GM23338 (cell line): ENCODE measurements around the gene TNIP3. TPM values are rescaled to one million over a fixed set of nuclear protein-coding genes. Genes with fewer than 3 reads are reported as not detected.

Experiments
- ATAC-seq: fragments of 200-7000 bp; cut with Tn5 transposase; 3 replicates; pipeline ENCODE4 v1.9.1; 2020
- DNase-seq: peaks from one replicate; pipeline ENCODE4 v3.0.0-alpha.2; 2015; ENCODE audit warnings: low spot score
- H2AFZ ChIP-seq: fragments of 200-600 bp; sonication (generic); 2 replicates; pipeline ENCODE4 v1.8.0; 2016; ENCODE audit warnings: antibody characterized with exemption, mild to moderate bottlenecking, moderate library complexity
- H3F3A ChIP-seq: fragments of 200-600 bp; sonication (generic); replicated peaks from 2 replicates; pipeline ENCODE4 v1.8.0; 2017; ENCODE audit warnings: antibody characterized with exemption, mixed run types, low read depth
- H3K27ac ChIP-seq: fragments of 200-600 bp; sonication (generic); 2 replicates; pipeline ENCODE4 v1.6.1; 2016; ENCODE audit warnings: low read depth
- H3K27me3 ChIP-seq: fragments of 200-600 bp; sonication (generic); 2 replicates; pipeline ENCODE4 v1.8.0; 2016; ENCODE audit warnings: mild to moderate bottlenecking, mixed run types, moderate library complexity; ENCODE audit not compliant: insufficient read depth
- H3K36me3 ChIP-seq: fragments of 200-600 bp; sonication (generic); 2 replicates; pipeline ENCODE4 v1.8.0; 2016; ENCODE audit warnings: mild to moderate bottlenecking; ENCODE audit not compliant: insufficient read depth
- H3K4me1 ChIP-seq: fragments of 200-600 bp; sonication (generic); 2 replicates; pipeline ENCODE4 v1.8.0; 2016; ENCODE audit warnings: mild to moderate bottlenecking, moderate library complexity; ENCODE audit not compliant: insufficient read depth
- H3K4me2 ChIP-seq: fragments of 200-600 bp; sonication (generic); 2 replicates; pipeline ENCODE4 v1.7.1; 2017; ENCODE audit warnings: mixed run types
- H3K4me3 ChIP-seq: fragments of 200-600 bp; sonication (generic); 2 replicates; pipeline ENCODE4 v1.6.1; 2016; ENCODE audit warnings: mixed run types
- H3K79me2 ChIP-seq: fragments of 200-600 bp; sonication (generic); replicated peaks from 2 replicates; pipeline ENCODE4 v1.8.0; 2017; ENCODE audit warnings: mild to moderate bottlenecking; ENCODE audit not compliant: insufficient read depth
- H3K9me2 ChIP-seq: fragments of 200-600 bp; sonication (generic); 2 replicates; pipeline ENCODE4 v1.8.0; 2017; ENCODE audit not compliant: insufficient read depth
- H4K20me1 ChIP-seq: fragments of 200-600 bp; sonication (generic); replicated peaks from 2 replicates; pipeline ENCODE4 v1.8.0; 2017; ENCODE audit warnings: mild to moderate bottlenecking; ENCODE audit not compliant: insufficient read depth
- H3K27ac Mint-ChIP-seq: 2 replicates; pipeline ENCODE4 v1.8.0; 2020; ENCODE audit warnings: inconsistent platforms, mild to moderate bottlenecking, moderate library complexity, mixed read lengths
- H3K27me3 Mint-ChIP-seq: 3 replicates; pipeline ENCODE4 v1.8.0; 2022; ENCODE audit warnings: low read depth, mild to moderate bottlenecking, moderate library complexity, mixed read lengths, inconsistent platforms; ENCODE audit not compliant: insufficient read depth, poor library complexity
- H3K36me3 Mint-ChIP-seq: 3 replicates; pipeline ENCODE4 v1.8.0; 2021; ENCODE audit warnings: low read depth, mild to moderate bottlenecking, inconsistent platforms, moderate library complexity, mixed read lengths
- H3K4me1 Mint-ChIP-seq: 3 replicates; pipeline ENCODE4 v1.8.0; 2020; ENCODE audit warnings: mild to moderate bottlenecking, inconsistent platforms, mixed read lengths
- H3K4me3 Mint-ChIP-seq: 3 replicates; pipeline ENCODE4 v1.8.0; 2021; ENCODE audit warnings: moderate library complexity, mild to moderate bottlenecking, inconsistent platforms, mixed read lengths
- H3K9me3 Mint-ChIP-seq: 3 replicates; pipeline ENCODE4 v1.8.0; 2020; ENCODE audit warnings: moderate library complexity, mild to moderate bottlenecking, inconsistent platforms, mixed read lengths
- CREB1 ChIP-seq: fragments of 250-450 bp; sonication (Bioruptor Pico); IDR thresholded peaks from 2 replicates; pipeline ENCODE4 v1.5.0; 2020; ENCODE audit warnings: low read depth, mild to moderate bottlenecking, moderate library complexity
- CTCF ChIP-seq, 2 experiments: fragments of 200-600 bp in 1 of 2; sonication (generic) in 1 of 2; conservative IDR thresholded peaks; 2 replicates each; pipeline versions ENCODE4 v1.5.1 to v1.6.1; 2016 to 2017; ENCODE audit warnings: antibody characterized with exemption in 2 of 2, low read depth in 2 of 2, mild to moderate bottlenecking in 2 of 2, moderate library complexity in 1 of 2
- ETS1 ChIP-seq: IDR thresholded peaks from 2 replicates; pipeline ENCODE4 v1.6.1; 2016; ENCODE audit warnings: antibody characterized with exemption
- EZH2 ChIP-seq: fragments of 200-600 bp; sonication (generic); IDR thresholded peaks from one replicate; pipeline ENCODE4 v1.8.0; 2017; ENCODE audit warnings: antibody characterized with exemption, mild to moderate bottlenecking, low read depth; ENCODE audit not compliant: unreplicated experiment
- EZH2phosphoT487 ChIP-seq: fragments of 200-600 bp; sonication (generic); IDR thresholded peaks from one replicate; pipeline ENCODE4 v1.8.1; 2018; ENCODE audit warnings: antibody characterized with exemption; ENCODE audit not compliant: unreplicated experiment
- JUNB ChIP-seq: IDR thresholded peaks from one replicate; pipeline ENCODE4 v1.6.1; 2016; ENCODE audit warnings: antibody characterized with exemption; ENCODE audit not compliant: unreplicated experiment
- NANOG ChIP-seq: IDR thresholded peaks from 2 replicates; pipeline ENCODE4 v1.6.1; 2016; ENCODE audit warnings: antibody characterized with exemption, borderline replicate concordance
- POLR2AphosphoS5 ChIP-seq: IDR thresholded peaks from 2 replicates; pipeline ENCODE4 v1.6.1; 2016; ENCODE audit warnings: antibody characterized with exemption, low read depth
- REST ChIP-seq: IDR thresholded peaks from one replicate; pipeline ENCODE4 v1.6.1; 2018; ENCODE audit warnings: antibody characterized with exemption; ENCODE audit not compliant: unreplicated experiment
- ZNF114 ChIP-seq: fragments of 250-450 bp; sonication (Bioruptor Pico); IDR thresholded peaks from 2 replicates; pipeline ENCODE4 v1.5.0; 2020; ENCODE audit warnings: mild to moderate bottlenecking, moderate library complexity
- ZNF331 ChIP-seq: fragments of 250-450 bp; sonication (Bioruptor Pico); IDR thresholded peaks from 2 replicates; pipeline ENCODE4 v1.5.0; 2020; ENCODE audit warnings: low read depth, mild to moderate bottlenecking, moderate library complexity
- ZNF462 ChIP-seq: fragments of 250-450 bp; sonication (Bioruptor Pico); IDR thresholded peaks from 2 replicates; pipeline ENCODE4 v1.5.0; 2020; ENCODE audit warnings: mild to moderate bottlenecking, moderate library complexity
- polyA plus RNA-seq: library from polyadenylated mRNA; unstranded; fragments of >200 nt; fragmentation: Nextera tagmentation; extraction: Ambion mirVana; gene quantifications from 2 replicates; pipeline ENCODE4 v1.2.1, GENCODE V29; 2016
- total RNA-seq: library from RNA; depleted of rRNA; stranded (reverse); fragments of >200 nt; shearing (Covaris generic); gene quantifications from 2 replicates; pipeline ENCODE4 v1.2.3, GENCODE V29; 2014

The TNIP3 gene
- total and polyA plus RNA-seq, 2 experiments from 2014 or later = not detected

GRCh38 chr4:121125498-121125885 is 38.6 kb downstream of the TNIP3 start (continued):
- TF ChIP-seq ETS1 = no peak
- TF ChIP-seq REST = no peak
- TF ChIP-seq EZH2phosphoT487 = no peak

- no peak for DNase-seq
- TF ChIP-seq ZNF114 = no peak
- TF ChIP-seq NANOG = no peak
- no peak for TF ChIP-seq ETS1
- TF ChIP-seq CTCF (conservative IDR thresholded peaks at IDR 0.05; ENCODE audit: low read depth in 2 of 2) = no peak
- no peak for TF ChIP-seq CREB1
- no peak for TF ChIP-seq EZH2
- TF ChIP-seq ZNF462 (CRISPR knock-in tag) = no peak
- no peak for TF ChIP-seq JUNB
- no peak for TF ChIP-seq POLR2AphosphoS5
- no peak for TF ChIP-seq ZNF331 (CRISPR knock-in tag)
Measured at GRCh38 chr4:121122661-121123060, 41.5 kb downstream of the TNIP3 start.

More at GRCh38 chr4:121122661-121123060, 41.5 kb downstream of the TNIP3 start:
- Histone ChIP-seq H3F3A (no peaks in the 10 kb centered on the region), H3K27ac (no peak overlapping the region), H3K27me3 (no peaks in the 10 kb centered on the region), H3K4me1 (no peaks in the 10 kb centered on the region), H3K4me3 (no peak overlapping the region), H3K36me3 (no peaks in the 10 kb centered on the region), H3K4me2 (no peak overlapping the region), H2AFZ (no peak overlapping the region), H4K20me1 (no peaks in the 10 kb centered on the region), H3K9me2 (no peaks in the 10 kb centered on the region), H3K79me2 (no peaks in the 10 kb centered on the region)
- Mint-ChIP-seq H3K4me3 (no peak overlapping the region), H3K27me3 (no peaks in the 10 kb centered on the region), H3K36me3 (no peaks in the 10 kb centered on the region), H3K27ac (no peak overlapping the region), H3K4me1 (no peaks in the 10 kb centered on the region), H3K9me3 (no peaks in the 10 kb centered on the region)
- no peak for ATAC-seq
